HCT116 (cell line): ENCODE results near the gene PDCL3. TPM values are rescaled to one million over a fixed set of nuclear protein-coding genes. Genes with fewer than 3 reads are reported as not detected.

Experiments used
- ATAC-seq: fragments of 200-7000 bp; cut with Tn5 transposase; 2 replicates; pipeline ENCODE4 v1.9.1; 2020; ENCODE audit warnings: mild to moderate bottlenecking, moderate library complexity
- BruUV-seq: library from RNA; stranded (reverse); fragments of 400-500 nt; replicated peaks from 2 replicates; lab custom pipeline; 2021; lab: Mats Ljungman, UMichigan
- CTCF ChIA-PET: fragments of 300-600 bp; sonication (Branson Sonifier 250); formaldehyde crosslinking; loops from one replicate; lab custom pipeline; 2021; ENCODE audit warnings: antibody characterized with exemption; lab: Charles Lee
- POLR2A ChIA-PET: fragments of 300-600, 350-600 bp; sonication (Branson Sonifier 250); formaldehyde crosslinking; loops from one replicate; lab custom pipeline; 2021; ENCODE audit warnings: antibody characterized with exemption; lab: Charles Lee
- RAD21 ChIA-PET, 2 experiments: fragments of 300-600 bp; sonication (Branson Sonifier 250); formaldehyde crosslinking; loops; one replicate each; lab custom pipeline; 2023; ENCODE audit warnings: low total read pairs in 2 of 2; ENCODE audit not compliant: uncharacterized antibody in 2 of 2, unreplicated experiment in 2 of 2, low non-redundant PET in 1 of 2; lab: Charles Lee
- DNase-seq: peaks from one replicate; pipeline ENCODE4 v3.0.0-alpha.2; 2010; ENCODE audit warnings: low read depth, low spot score
- H2AFZ ChIP-seq: fragments of 200-600 bp; shearing (Covaris generic), sonication (generic); 2 replicates; pipeline ENCODE4 v1.6.1; 2017; ENCODE audit warnings: low read depth, mixed run types, mixed read lengths, antibody characterized with exemption, low read length; ENCODE audit not compliant: poor library complexity, severe bottlenecking
- H3K27ac ChIP-seq: 2 replicates; pipeline ENCODE4 v1.5.1; 2012; ENCODE audit warnings: low read depth, low read length
- H3K27me3 ChIP-seq: fragments of 200-600 bp; sonication (generic); 2 replicates; pipeline ENCODE4 v1.6.1; 2016; ENCODE audit warnings: mixed run types, low read length, mixed read lengths; ENCODE audit not compliant: insufficient read depth
- H3K36me3 ChIP-seq, 2 experiments: fragments of 200-500 bp in 1 of 2; fragments of 200-600 bp in 1 of 2; sonication (Bioruptor generic) in 1 of 2; sonication (generic) in 1 of 2; 2 replicates each; pipeline versions ENCODE4 v1.5.1 to v1.6.1; 2014 to 2016; ENCODE audit warnings: low read length in 2 of 2, inconsistent platforms in 1 of 2, mixed read lengths in 1 of 2, mixed run types in 1 of 2; ENCODE audit not compliant: insufficient read depth in 2 of 2, control insufficient read depth in 1 of 2
- H3K4me1 ChIP-seq, 2 experiments: fragments of 200-600 bp in 1 of 2; sonication (generic) in 1 of 2; 2 replicates each; pipeline versions ENCODE4 v1.5.1 to v1.6.1; 2012 to 2017; ENCODE audit warnings: low read length in 2 of 2, inconsistent platforms in 1 of 2, mild to moderate bottlenecking in 1 of 2, mixed read lengths in 1 of 2, mixed run types in 1 of 2, moderate library complexity in 1 of 2; ENCODE audit not compliant: insufficient read depth in 2 of 2, control insufficient read depth in 1 of 2
- H3K4me2 ChIP-seq: fragments of 200-600 bp; sonication (generic); 2 replicates; pipeline ENCODE4 v1.6.1; 2017; ENCODE audit warnings: mixed run types, low read length, mixed read lengths
- H3K4me3 ChIP-seq, 2 experiments: fragments of 200-600 bp in 1 of 2; sonication (generic) in 1 of 2; replicated peaks in 1 of 2; 2 replicates each; pipeline ENCODE4 v1.5.1; 2011 to 2016; ENCODE audit warnings: low read length in 2 of 2, control low read depth in 1 of 2, low read depth in 1 of 2, mild to moderate bottlenecking in 1 of 2, mixed read lengths in 1 of 2, mixed run types in 1 of 2
- H3K79me2 ChIP-seq: fragments of 200-600 bp; sonication (generic); 2 replicates; pipeline ENCODE4 v1.6.1; 2017; ENCODE audit warnings: mild to moderate bottlenecking, mixed run types, low read length, moderate library complexity, mixed read lengths; ENCODE audit not compliant: insufficient read depth
- H3K9ac ChIP-seq: fragments of 200-600 bp; sonication (generic); 2 replicates; pipeline ENCODE4 v1.6.1; 2016; ENCODE audit warnings: low read length, mixed read lengths
- H3K9me2 ChIP-seq: fragments of 200-600 bp; sonication (generic), shearing (Covaris generic); 2 replicates; pipeline ENCODE4 v1.6.1; 2017; ENCODE audit warnings: mixed run types, mild to moderate bottlenecking, moderate library complexity; ENCODE audit not compliant: insufficient read depth
- H3K9me3 ChIP-seq, 2 experiments: fragments of 200-500 bp in 1 of 2; fragments of 200-600 bp in 1 of 2; sonication (Bioruptor generic) in 1 of 2; sonication (generic) in 1 of 2; 2 replicates each; pipeline ENCODE4 v1.6.1; 2014 to 2017; ENCODE audit warnings: low read length in 2 of 2, mixed read lengths in 2 of 2, inconsistent platforms in 1 of 2, low read depth in 1 of 2, mild to moderate bottlenecking in 1 of 2, mixed run types in 1 of 2, moderate library complexity in 1 of 2; ENCODE audit not compliant: control insufficient read depth in 1 of 2, insufficient read depth in 1 of 2
- H4K20me1 ChIP-seq: fragments of 200-600 bp; sonication (generic), shearing (Covaris generic); 2 replicates; pipeline ENCODE4 v1.6.1; 2017; ENCODE audit warnings: mixed run types, mild to moderate bottlenecking, moderate library complexity; ENCODE audit not compliant: insufficient read depth
- CBX3 ChIP-seq: IDR thresholded peaks from 2 replicates; pipeline ENCODE4 v1.6.1; 2012; ENCODE audit warnings: low read depth
- CEBPB ChIP-seq: IDR thresholded peaks from 2 replicates; pipeline ENCODE4 v1.6.1; 2012; ENCODE audit warnings: low read depth
- CTCF ChIP-seq, 3 experiments: fragments of 200-600 bp in 1 of 3; sonication (generic) in 1 of 3; IDR thresholded peaks in 2 of 3; conservative IDR thresholded peaks in 1 of 3; 2 replicates each; pipeline ENCODE4 v1.5.1; 2012 to 2017; ENCODE audit warnings: low read depth in 2 of 3, low read length in 2 of 3, antibody characterized with exemption in 1 of 3, borderline replicate concordance in 1 of 3, control low read depth in 1 of 3, mild to moderate bottlenecking in 1 of 3, mixed read lengths in 1 of 3, mixed run types in 1 of 3, moderate library complexity in 1 of 3; ENCODE audit not compliant: insufficient read depth in 1 of 3
- ELF1 ChIP-seq: IDR thresholded peaks from 2 replicates; pipeline ENCODE4 v1.6.1; 2012; ENCODE audit warnings: low read depth, borderline replicate concordance
- EZH2 ChIP-seq: fragments of 200-600 bp; sonication (generic); IDR thresholded peaks from 2 replicates; pipeline ENCODE4 v1.6.1; 2017; ENCODE audit warnings: antibody characterized with exemption, mixed run types
- EZH2phosphoT487 ChIP-seq: fragments of 200-600 bp; IDR thresholded peaks from 2 replicates; pipeline ENCODE4 v1.6.1; 2018; ENCODE audit warnings: antibody characterized with exemption, borderline replicate concordance
- FOSL1 ChIP-seq: IDR thresholded peaks from 2 replicates; pipeline ENCODE4 v1.6.1; 2012; ENCODE audit warnings: low read depth
- POLR2A ChIP-seq: IDR thresholded peaks from 2 replicates; pipeline ENCODE4 v1.7.0; 2011; ENCODE audit warnings: borderline replicate concordance; ENCODE audit not compliant: insufficient read depth, insufficient read length; ENCODE audit errors: extremely low read depth
- POLR2AphosphoS5 ChIP-seq: IDR thresholded peaks from 2 replicates; pipeline ENCODE4 v1.6.1; 2011; ENCODE audit warnings: mild to moderate bottlenecking, low read depth, low read length, moderate library complexity
- SP1 ChIP-seq: IDR thresholded peaks from 2 replicates; pipeline ENCODE4 v1.6.1; 2012; ENCODE audit warnings: low read depth
- SRF ChIP-seq: IDR thresholded peaks from 2 replicates; pipeline ENCODE4 v1.6.1; 2012; ENCODE audit warnings: low read depth
- TCF7L2 ChIP-seq: IDR thresholded peaks from 2 replicates; pipeline ENCODE4 v1.7.0; 2011; ENCODE audit warnings: borderline replicate concordance, inconsistent platforms; ENCODE audit not compliant: insufficient read depth, insufficient read length; ENCODE audit errors: extremely low read depth
- YY1 ChIP-seq: IDR thresholded peaks from 2 replicates; pipeline ENCODE4 v1.6.1; 2011; ENCODE audit warnings: low read length, low read depth, moderate library complexity, mild to moderate bottlenecking; ENCODE audit not compliant: insufficient replicate concordance; ENCODE audit errors: extremely low read depth
- ZBTB33 ChIP-seq: IDR thresholded peaks from 2 replicates; pipeline ENCODE4 v1.6.1; 2011; ENCODE audit warnings: mild to moderate bottlenecking, low read length, moderate library complexity; ENCODE audit not compliant: insufficient replicate concordance; ENCODE audit errors: extremely low read depth
- ZFX ChIP-seq: fragments of 450-650 bp; IDR thresholded peaks from 2 replicates; pipeline ENCODE4 v1.6.1; 2017
- ZNF274 ChIP-seq: fragments of 200-500 bp; sonication (Bioruptor generic); IDR thresholded peaks from 2 replicates; pipeline ENCODE4 v1.6.1; 2014; ENCODE audit warnings: mild to moderate bottlenecking, low read depth, low read length, inconsistent platforms
- intact Hi-C: fragments of 100-400 bp; cut with micrococcal nuclease; formaldehyde crosslinking; loops from 2 replicates; pipeline ENCODE4 v1.10.0; 2022
- total RNA-seq: library from RNA; stranded (reverse); gene quantifications from one replicate; pipeline ENCODE4 v1.2.1, GENCODE V29; 2021; ENCODE audit not compliant: unreplicated experiment
- TF ChIP-seq, protein P1 (sequence below): IDR thresholded peaks from 2 replicates; pipeline ENCODE4 v1.6.1; 2012
- TF ChIP-seq, protein P2 (sequence below): IDR thresholded peaks from 2 replicates; pipeline ENCODE4 v1.6.1; 2012; ENCODE audit warnings: low read depth
- TF ChIP-seq, protein P3 (sequence below): IDR thresholded peaks from 2 replicates; pipeline ENCODE4 v1.6.1; 2012

Gene PDCL3
- total RNA-seq, 1 experiment from 2014 or later, result 26.3 TPM

DNA sequence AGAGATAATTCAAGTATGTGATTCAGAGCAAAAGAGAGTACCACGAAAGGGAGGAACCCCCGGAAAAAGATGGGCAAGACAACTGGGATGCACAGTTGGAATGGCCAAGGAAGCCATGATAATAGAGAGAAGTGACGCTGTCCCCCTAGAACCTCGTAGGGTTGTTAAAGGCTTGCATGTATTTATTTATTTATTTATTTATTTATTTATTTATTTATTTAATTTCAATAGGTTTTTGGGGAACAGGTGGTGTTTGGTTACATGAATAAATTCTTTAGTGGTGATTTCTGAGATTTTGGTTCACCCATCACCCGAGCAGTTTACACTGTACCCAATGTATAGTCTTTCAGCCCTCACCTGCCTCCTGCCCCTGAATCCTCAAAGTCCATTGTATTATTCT, 11.5 kb upstream of the PDCL3 start:
- TF ChIP-seq SP1 (no peak), EZH2phosphoT487 (no peak), YY1 (no peak), ZBTB33 (no peak), ZFX (no peak), CBX3 (no peak), POLR2AphosphoS5 (no peak), TCF7L2 (no peak), ZNF274 (no peak), POLR2A (no peak), EZH2 (no peak), ELF1 (no peak), CEBPB (no peak), CTCF (IDR thresholded peaks at IDR 0.05 in 2 of 3, conservative IDR thresholded peaks at IDR 0.05 in 1 of 3; ENCODE audit: borderline replicate concordance in 1 of 3, insufficient read depth in 1 of 3, low read depth in 2 of 3, low read length in 2 of 3) (no peak), FOSL1 (no peak), SRF (no peak)
- TF ChIP-seq, protein P1, sequence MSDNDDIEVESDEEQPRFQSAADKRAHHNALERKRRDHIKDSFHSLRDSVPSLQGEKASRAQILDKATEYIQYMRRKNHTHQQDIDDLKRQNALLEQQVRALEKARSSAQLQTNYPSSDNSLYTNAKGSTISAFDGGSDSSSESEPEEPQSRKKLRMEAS, result no peak
- TF ChIP-seq, protein P2, sequence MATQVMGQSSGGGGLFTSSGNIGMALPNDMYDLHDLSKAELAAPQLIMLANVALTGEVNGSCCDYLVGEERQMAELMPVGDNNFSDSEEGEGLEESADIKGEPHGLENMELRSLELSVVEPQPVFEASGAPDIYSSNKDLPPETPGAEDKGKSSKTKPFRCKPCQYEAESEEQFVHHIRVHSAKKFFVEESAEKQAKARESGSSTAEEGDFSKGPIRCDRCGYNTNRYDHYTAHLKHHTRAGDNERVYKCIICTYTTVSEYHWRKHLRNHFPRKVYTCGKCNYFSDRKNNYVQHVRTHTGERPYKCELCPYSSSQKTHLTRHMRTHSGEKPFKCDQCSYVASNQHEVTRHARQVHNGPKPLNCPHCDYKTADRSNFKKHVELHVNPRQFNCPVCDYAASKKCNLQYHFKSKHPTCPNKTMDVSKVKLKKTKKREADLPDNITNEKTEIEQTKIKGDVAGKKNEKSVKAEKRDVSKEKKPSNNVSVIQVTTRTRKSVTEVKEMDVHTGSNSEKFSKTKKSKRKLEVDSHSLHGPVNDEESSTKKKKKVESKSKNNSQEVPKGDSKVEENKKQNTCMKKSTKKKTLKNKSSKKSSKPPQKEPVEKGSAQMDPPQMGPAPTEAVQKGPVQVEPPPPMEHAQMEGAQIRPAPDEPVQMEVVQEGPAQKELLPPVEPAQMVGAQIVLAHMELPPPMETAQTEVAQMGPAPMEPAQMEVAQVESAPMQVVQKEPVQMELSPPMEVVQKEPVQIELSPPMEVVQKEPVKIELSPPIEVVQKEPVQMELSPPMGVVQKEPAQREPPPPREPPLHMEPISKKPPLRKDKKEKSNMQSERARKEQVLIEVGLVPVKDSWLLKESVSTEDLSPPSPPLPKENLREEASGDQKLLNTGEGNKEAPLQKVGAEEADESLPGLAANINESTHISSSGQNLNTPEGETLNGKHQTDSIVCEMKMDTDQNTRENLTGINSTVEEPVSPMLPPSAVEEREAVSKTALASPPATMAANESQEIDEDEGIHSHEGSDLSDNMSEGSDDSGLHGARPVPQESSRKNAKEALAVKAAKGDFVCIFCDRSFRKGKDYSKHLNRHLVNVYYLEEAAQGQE, result no peak
- TF ChIP-seq, protein P3, sequence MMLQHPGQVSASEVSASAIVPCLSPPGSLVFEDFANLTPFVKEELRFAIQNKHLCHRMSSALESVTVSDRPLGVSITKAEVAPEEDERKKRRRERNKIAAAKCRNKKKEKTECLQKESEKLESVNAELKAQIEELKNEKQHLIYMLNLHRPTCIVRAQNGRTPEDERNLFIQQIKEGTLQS, result no peak
- Histone ChIP-seq H3K4me1 (no peaks in the 10 kb centered on the region), H3K9me2 (no peaks in the 10 kb centered on the region), H3K4me3 (no peak overlapping the region), H4K20me1 (no peaks in the 10 kb centered on the region), H3K9ac (no peak overlapping the region), H3K27me3 (no peaks in the 10 kb centered on the region), H3K9me3 (no peaks in the 10 kb centered on the region), H2AFZ (no peak overlapping the region), H3K36me3 (no peaks in the 10 kb centered on the region), H3K79me2 (no peaks in the 10 kb centered on the region), H3K27ac (no peak overlapping the region), H3K4me2 (no peak overlapping the region)
- BruUV-seq, result no TSS peak
- DNase-seq, result no peak
- ChIA-PET RAD21 (no interaction called here), POLR2A (interaction anchor here (1.8 kb wide), 1 partner anchor 12 kb away, joined by 13 read pairs; the partner anchor contains the start of gene PDCL3), CTCF (no interaction called here)
- no peak for ATAC-seq
- intact Hi-C loops, result no loop called here
